B cell (primary cell): ENCODE results near the gene RBMS3. TPM values are rescaled to one million over a fixed set of nuclear protein-coding genes. Genes with fewer than 3 reads are reported as not detected.

Experiments used
- ATAC-seq: fragments of 200-7000 bp; cut with Tn5 transposase; one replicate; pipeline ENCODE4 v1.10.0; 2021; ENCODE audit warnings: low read depth, mild to moderate bottlenecking, moderate number of reproducible peaks, moderate library complexity
- CTCF ChIA-PET: fragments of 350-600 bp; sonication (Branson Sonifier 250); formaldehyde crosslinking; loops from one replicate; lab custom pipeline; 2021; ENCODE audit warnings: antibody characterized with exemption, inconsistent platforms; lab: Charles Lee
- POLR2A ChIA-PET: fragments of 350-600 bp; sonication (Branson Sonifier 250); formaldehyde crosslinking; loops from one replicate; lab custom pipeline; 2021; ENCODE audit warnings: antibody characterized with exemption; lab: Charles Lee
- DNase-seq: peaks from one replicate; pipeline ENCODE4 v3.0.0; 2013
- H2AFZ ChIP-seq: 2 replicates; pipeline ENCODE4 v1.6.1; 2012; ENCODE audit warnings: mild to moderate bottlenecking, low read depth, low read length; ENCODE audit not compliant: insufficient read depth, poor library complexity, severe bottlenecking
- H3K27ac ChIP-seq, 2 donors: 1 replicate in 1 of 2; 2 replicates in 1 of 2; pipeline ENCODE4 v1.5.1; 2012 to 2013; ENCODE audit warnings: low read length in 2 of 2, mild to moderate bottlenecking in 2 of 2, moderate library complexity in 1 of 2
- H3K27me3 ChIP-seq, 4 experiments: fragments of 200-600 bp in 1 of 4; sonication (generic) in 1 of 4; replicated peaks in 1 of 4; 1 replicate in 2 of 4; 2 replicates in 2 of 4; pipeline versions ENCODE4 v1.6.1 to v1.7.0; 2013 to 2016; ENCODE audit warnings: low read length in 3 of 4, mild to moderate bottlenecking in 2 of 4, mixed read lengths in 1 of 4, moderate library complexity in 1 of 4; ENCODE audit not compliant: insufficient read depth in 4 of 4, control insufficient read depth in 3 of 4; ENCODE audit errors: control extremely low read depth in 1 of 4
- H3K36me3 ChIP-seq, 2 experiments: replicated peaks in 1 of 2; 1 replicate in 1 of 2; 2 replicates in 1 of 2; pipeline versions ENCODE4 v1.6.1 to v1.7.1; 2013; ENCODE audit warnings: low read length in 1 of 2; ENCODE audit not compliant: insufficient read depth in 2 of 2, control insufficient read depth in 1 of 2; ENCODE audit errors: control extremely low read depth in 1 of 2, extremely low read depth in 1 of 2
- H3K4me1 ChIP-seq, 2 donors: fragments of 200-600 bp in 1 of 2; sonication (generic) in 1 of 2; 1 replicate in 1 of 2; 2 replicates in 1 of 2; pipeline versions ENCODE4 v1.5.1 to v1.6.1; 2013 to 2017; ENCODE audit warnings: low read length in 2 of 2; ENCODE audit not compliant: control insufficient read depth in 2 of 2, insufficient read depth in 2 of 2
- H3K4me2 ChIP-seq: replicated peaks from 2 replicates; pipeline ENCODE3; 2012; ENCODE audit warnings: mild to moderate bottlenecking, low read depth, low read length; ENCODE audit not compliant: poor library complexity, severe bottlenecking
- H3K4me3 ChIP-seq, 5 experiments: fragments of 200-600 bp in 1 of 5; sonication (generic) in 1 of 5; 1 replicate in 3 of 5; 2 replicates in 2 of 5; pipeline versions ENCODE4 v1.5.1 to v1.7.0; 2011 to 2016; ENCODE audit warnings: low read length in 4 of 5, mild to moderate bottlenecking in 4 of 5, low read depth in 2 of 5, control low read depth in 1 of 5, moderate library complexity in 1 of 5; ENCODE audit not compliant: insufficient read depth in 1 of 5; ENCODE audit errors: control extremely low read depth in 1 of 5, extremely low read depth in 1 of 5
- H3K79me2 ChIP-seq: fragments of 200-600 bp; sonication (generic); one replicate; pipeline ENCODE4 v1.6.0; 2016; ENCODE audit warnings: low read length; ENCODE audit not compliant: control insufficient read depth, insufficient read depth
- H3K9ac ChIP-seq: fragments of 200-600 bp; sonication (generic); 2 replicates; pipeline ENCODE4 v1.6.1; 2017; ENCODE audit warnings: mild to moderate bottlenecking, low read length, moderate library complexity
- H3K9me3 ChIP-seq, 3 donors: one replicate each; pipeline versions ENCODE4 v1.6.1 to v1.7.1; 2013; ENCODE audit warnings: low read length in 2 of 3; ENCODE audit not compliant: control insufficient read depth in 2 of 3, insufficient read depth in 1 of 3; ENCODE audit errors: control extremely low read depth in 1 of 3
- H4K20me1 ChIP-seq: 2 replicates; pipeline ENCODE4 v1.6.0; 2012; ENCODE audit warnings: mild to moderate bottlenecking, low read length; ENCODE audit not compliant: insufficient read depth, control insufficient read depth, poor library complexity, severe bottlenecking
- H3K27ac Mint-ChIP-seq: one replicate; pipeline ENCODE4 v1.8.0; 2021; ENCODE audit warnings: mixed read lengths
- H3K27me3 Mint-ChIP-seq: one replicate; pipeline ENCODE4 v1.8.0; 2021; ENCODE audit warnings: mixed read lengths
- H3K4me1 Mint-ChIP-seq: one replicate; pipeline ENCODE4 v1.8.0; 2021; ENCODE audit warnings: mixed read lengths
- H3K4me3 Mint-ChIP-seq: one replicate; pipeline ENCODE4 v1.8.0; 2021; ENCODE audit warnings: mixed read lengths
- H3K9me3 Mint-ChIP-seq: one replicate; pipeline ENCODE4 v1.8.0; 2022; ENCODE audit warnings: mixed read lengths; ENCODE audit not compliant: insufficient read depth
- EZH2 ChIP-seq: IDR thresholded peaks from 2 replicates; pipeline ENCODE4 v1.6.1; 2012; ENCODE audit warnings: borderline replicate concordance, low read depth, mild to moderate bottlenecking, moderate library complexity, low read length; ENCODE audit not compliant: insufficient read depth, poor library complexity, severe bottlenecking
- intact Hi-C: fragments of 100-400 bp; cut with micrococcal nuclease; formaldehyde crosslinking; loops from one replicate; pipeline ENCODE4 v1.10.0; 2022
- polyA plus RNA-seq: library from polyadenylated mRNA; depleted of rRNA; stranded (reverse); fragments of >200 nt; gene quantifications from 2 replicates; pipeline ENCODE4 v1.2.3, GENCODE V29; 2012
- total RNA-seq, 2 donors: library from RNA; stranded (reverse); fragments of 120-200 nt in 1 of 2; gene quantifications; 1 replicate in 1 of 2; 2 replicates in 1 of 2; pipeline versions ENCODE4 v1.2.3 to v1.2.4, GENCODE V29; 2013 to 2022
- TF ChIP-seq, protein P1 (sequence below): fragments of 200-600 bp; IDR thresholded peaks from one replicate; pipeline ENCODE4 v1.8.0; 2022; ENCODE audit warnings: antibody characterized with exemption, mild to moderate bottlenecking

RBMS3 gene
- total and polyA plus RNA-seq, 2 donors (not counting 1 experiment from before 2014, with no cell fraction given), result not detected

GRCh38 chr3:29374226-29374625, 93.4 kb downstream of the RBMS3 start:
- no peak overlapping the region for H2AFZ ChIP-seq
- Mint-ChIP-seq H3K27me3 (no peaks in the 10 kb centered on the region), H3K27ac (no peak overlapping the region), H3K4me3 (no peak overlapping the region), H3K9me3 (no peaks in the 10 kb centered on the region), H3K4me1 (no peaks in the 10 kb centered on the region)
- H3K9me3 ChIP-seq, result no peaks in the 10 kb centered on the region
- no peaks in the 10 kb centered on the region for H3K36me3 ChIP-seq
- H3K4me1 ChIP-seq, result no peaks in the 10 kb centered on the region
- no peak overlapping the region for H3K27ac ChIP-seq
- DNase-seq (no peak), ATAC-seq (no peak)
- no peaks in the 10 kb centered on the region for H3K27me3 ChIP-seq
- intact Hi-C loops, result no loop called here
- no peak overlapping the region for H3K9ac ChIP-seq
- H4K20me1 ChIP-seq, result no peaks in the 10 kb centered on the region
- TF ChIP-seq EZH2, result no peak
- TF ChIP-seq, protein P1, sequence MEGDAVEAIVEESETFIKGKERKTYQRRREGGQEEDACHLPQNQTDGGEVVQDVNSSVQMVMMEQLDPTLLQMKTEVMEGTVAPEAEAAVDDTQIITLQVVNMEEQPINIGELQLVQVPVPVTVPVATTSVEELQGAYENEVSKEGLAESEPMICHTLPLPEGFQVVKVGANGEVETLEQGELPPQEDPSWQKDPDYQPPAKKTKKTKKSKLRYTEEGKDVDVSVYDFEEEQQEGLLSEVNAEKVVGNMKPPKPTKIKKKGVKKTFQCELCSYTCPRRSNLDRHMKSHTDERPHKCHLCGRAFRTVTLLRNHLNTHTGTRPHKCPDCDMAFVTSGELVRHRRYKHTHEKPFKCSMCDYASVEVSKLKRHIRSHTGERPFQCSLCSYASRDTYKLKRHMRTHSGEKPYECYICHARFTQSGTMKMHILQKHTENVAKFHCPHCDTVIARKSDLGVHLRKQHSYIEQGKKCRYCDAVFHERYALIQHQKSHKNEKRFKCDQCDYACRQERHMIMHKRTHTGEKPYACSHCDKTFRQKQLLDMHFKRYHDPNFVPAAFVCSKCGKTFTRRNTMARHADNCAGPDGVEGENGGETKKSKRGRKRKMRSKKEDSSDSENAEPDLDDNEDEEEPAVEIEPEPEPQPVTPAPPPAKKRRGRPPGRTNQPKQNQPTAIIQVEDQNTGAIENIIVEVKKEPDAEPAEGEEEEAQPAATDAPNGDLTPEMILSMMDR, result no peak
- POLR2A ChIA-PET, result no interaction called here
- CTCF ChIA-PET, result no interaction called here
- H3K4me2 ChIP-seq, result no peak overlapping the region
- H3K4me3 ChIP-seq, result no peak overlapping the region
- no peaks in the 10 kb centered on the region for H3K79me2 ChIP-seq

DNA sequence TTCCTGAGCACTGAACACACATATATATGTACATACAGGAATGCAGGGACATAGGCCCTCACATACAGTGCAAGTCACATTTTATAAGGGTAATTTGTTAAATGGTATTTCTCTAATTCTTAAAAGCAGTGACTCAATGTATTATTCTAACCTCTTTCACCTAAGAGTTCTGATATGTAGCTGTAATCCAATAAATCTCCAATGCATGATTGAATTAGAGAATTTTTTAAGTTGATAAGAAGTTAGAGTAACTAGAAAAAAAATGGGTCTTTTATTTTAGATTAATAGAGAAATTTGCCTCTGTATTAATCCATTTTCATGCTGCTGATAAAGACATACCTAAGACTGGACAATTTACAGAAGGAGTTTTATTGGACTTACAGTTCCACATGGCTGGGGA, 98.2 kb downstream of the RBMS3 start:
- Histone ChIP-seq H3K4me3 (no peak overlapping the region), H3K9ac (no peak overlapping the region), H3K4me2 (no peak overlapping the region), H3K9me3 (no peaks in the 10 kb centered on the region), H3K79me2 (no peaks in the 10 kb centered on the region), H4K20me1 (no peaks in the 10 kb centered on the region), H3K36me3 (no peaks in the 10 kb centered on the region), H3K4me1 (peaks cover 0 to 4% of the 10 kb centered on the region in 2 donors), H2AFZ (no peak overlapping the region), H3K27me3 (no peaks in the 10 kb centered on the region), H3K27ac (no peak overlapping the region)
- ChIA-PET CTCF (interaction anchor here (0.7 kb wide), 1 partner anchor 1908 kb away, joined by 7 read pairs; no protein-coding TSS in a partner anchor), POLR2A (no interaction called here)
- DNase-seq (no peak), ATAC-seq (no peak)
- Mint-ChIP-seq H3K4me1 (peaks cover 9% of the 10 kb centered on the region), H3K27ac (no peak overlapping the region), H3K9me3 (no peaks in the 10 kb centered on the region), H3K27me3 (no peaks in the 10 kb centered on the region), H3K4me3 (no peak overlapping the region)
- intact Hi-C loops, result no loop called here
- TF ChIP-seq EZH2, result no peak
- TF ChIP-seq, protein P1, result no peak
